ENCODE results near the gene UBB. TPM values are rescaled to one million over a fixed set of nuclear protein-coding genes. Genes with fewer than 3 reads are reported as not detected.

The UBB gene
- total and polyA plus RNA-seq, 4 donors, result 1,190 to 3,673 (median 1,472) TPM

DNA sequence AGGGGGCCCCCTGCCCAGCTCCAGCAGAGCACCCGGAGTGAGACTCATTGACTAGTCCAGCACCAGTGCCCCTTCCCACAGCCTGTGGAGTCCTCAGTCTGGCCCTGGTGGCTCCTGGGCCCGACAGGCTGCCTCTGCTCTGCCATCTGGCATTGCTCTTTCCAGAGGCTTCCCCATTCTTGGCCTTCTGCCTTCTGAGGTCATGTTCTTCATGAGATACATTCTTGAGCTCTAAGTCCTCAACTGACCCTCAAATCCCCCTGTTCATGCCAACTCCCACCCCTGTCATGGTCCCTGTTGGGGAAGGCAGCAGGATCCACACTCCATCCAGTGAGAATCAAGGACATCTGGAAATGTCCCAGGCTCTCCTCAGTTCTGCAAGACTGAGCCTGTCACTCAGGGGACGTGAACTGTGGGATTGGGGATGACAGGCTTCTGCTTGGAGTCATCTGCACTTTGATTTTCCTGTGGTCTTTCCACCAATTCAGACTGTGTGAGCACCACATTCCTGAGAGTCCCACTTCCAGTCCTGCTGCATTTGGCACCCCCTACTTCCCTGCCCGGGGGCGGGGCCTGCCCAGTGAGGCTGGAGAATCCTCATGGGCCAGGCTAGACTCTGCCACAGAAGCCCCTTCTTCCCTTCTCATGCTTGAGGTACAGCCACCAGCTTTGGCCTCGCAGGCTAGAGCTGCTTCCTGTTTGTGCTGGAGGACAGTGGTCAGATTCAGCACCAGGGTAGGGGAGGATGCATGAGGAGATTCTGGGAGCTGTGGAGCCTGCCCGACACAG is 37.2 kb downstream of the UBB start:
- no peak overlapping the region for H3K4me3 ChIP-seq (ENCODE audit: low read depth in 1 of 3, low read length in 3 of 3)
- no peak for DNase-seq (ENCODE audit: low spot score)
- WGBS, result 83% methylated on average over 7 of the region's 7 CpGs
- no peaks in the 10 kb centered on the region for H3K27me3 ChIP-seq (ENCODE audit: control insufficient read depth in 4 of 4, insufficient read depth in 4 of 4, low read length in 3 of 4)
- no peaks in the 10 kb centered on the region for H3K9me3 ChIP-seq (ENCODE audit: control insufficient read depth in 4 of 4, low read length in 3 of 4)
- no peaks in the 10 kb centered on the region for H3K4me1 ChIP-seq (ENCODE audit: control insufficient read depth in 4 of 4, insufficient read depth in 4 of 4, low read length in 3 of 4)
- H3K36me3 ChIP-seq (ENCODE audit: control insufficient read depth in 4 of 4, insufficient read depth in 3 of 4, low read depth in 1 of 4, low read length in 3 of 4), result peaks cover 0 to under 1% (median 0%) of the 10 kb centered on the region in 4 donors
- TF ChIP-seq, protein P1, sequence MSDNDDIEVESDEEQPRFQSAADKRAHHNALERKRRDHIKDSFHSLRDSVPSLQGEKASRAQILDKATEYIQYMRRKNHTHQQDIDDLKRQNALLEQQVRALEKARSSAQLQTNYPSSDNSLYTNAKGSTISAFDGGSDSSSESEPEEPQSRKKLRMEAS (IDR thresholded peaks at IDR 0.05), result no peak
- TF ChIP-seq FOXA1 (IDR thresholded peaks at IDR 0.05) (no peak), FOXA2 (IDR thresholded peaks at IDR 0.05) (no peak), HNF4G (IDR thresholded peaks at IDR 0.05) (no peak), JUND (IDR thresholded peaks at IDR 0.05) (no peak), YY1 (IDR thresholded peaks at IDR 0.05) (no peak), RXRA (IDR thresholded peaks at IDR 0.05) (no peak), EGR1 (IDR thresholded peaks at IDR 0.05; ENCODE audit: low read depth in 2 of 2) (no peak)
- TF ChIP-seq, protein P2, sequence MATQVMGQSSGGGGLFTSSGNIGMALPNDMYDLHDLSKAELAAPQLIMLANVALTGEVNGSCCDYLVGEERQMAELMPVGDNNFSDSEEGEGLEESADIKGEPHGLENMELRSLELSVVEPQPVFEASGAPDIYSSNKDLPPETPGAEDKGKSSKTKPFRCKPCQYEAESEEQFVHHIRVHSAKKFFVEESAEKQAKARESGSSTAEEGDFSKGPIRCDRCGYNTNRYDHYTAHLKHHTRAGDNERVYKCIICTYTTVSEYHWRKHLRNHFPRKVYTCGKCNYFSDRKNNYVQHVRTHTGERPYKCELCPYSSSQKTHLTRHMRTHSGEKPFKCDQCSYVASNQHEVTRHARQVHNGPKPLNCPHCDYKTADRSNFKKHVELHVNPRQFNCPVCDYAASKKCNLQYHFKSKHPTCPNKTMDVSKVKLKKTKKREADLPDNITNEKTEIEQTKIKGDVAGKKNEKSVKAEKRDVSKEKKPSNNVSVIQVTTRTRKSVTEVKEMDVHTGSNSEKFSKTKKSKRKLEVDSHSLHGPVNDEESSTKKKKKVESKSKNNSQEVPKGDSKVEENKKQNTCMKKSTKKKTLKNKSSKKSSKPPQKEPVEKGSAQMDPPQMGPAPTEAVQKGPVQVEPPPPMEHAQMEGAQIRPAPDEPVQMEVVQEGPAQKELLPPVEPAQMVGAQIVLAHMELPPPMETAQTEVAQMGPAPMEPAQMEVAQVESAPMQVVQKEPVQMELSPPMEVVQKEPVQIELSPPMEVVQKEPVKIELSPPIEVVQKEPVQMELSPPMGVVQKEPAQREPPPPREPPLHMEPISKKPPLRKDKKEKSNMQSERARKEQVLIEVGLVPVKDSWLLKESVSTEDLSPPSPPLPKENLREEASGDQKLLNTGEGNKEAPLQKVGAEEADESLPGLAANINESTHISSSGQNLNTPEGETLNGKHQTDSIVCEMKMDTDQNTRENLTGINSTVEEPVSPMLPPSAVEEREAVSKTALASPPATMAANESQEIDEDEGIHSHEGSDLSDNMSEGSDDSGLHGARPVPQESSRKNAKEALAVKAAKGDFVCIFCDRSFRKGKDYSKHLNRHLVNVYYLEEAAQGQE (IDR thresholded peaks at IDR 0.05), result no peak
- TF ChIP-seq, protein P3, sequence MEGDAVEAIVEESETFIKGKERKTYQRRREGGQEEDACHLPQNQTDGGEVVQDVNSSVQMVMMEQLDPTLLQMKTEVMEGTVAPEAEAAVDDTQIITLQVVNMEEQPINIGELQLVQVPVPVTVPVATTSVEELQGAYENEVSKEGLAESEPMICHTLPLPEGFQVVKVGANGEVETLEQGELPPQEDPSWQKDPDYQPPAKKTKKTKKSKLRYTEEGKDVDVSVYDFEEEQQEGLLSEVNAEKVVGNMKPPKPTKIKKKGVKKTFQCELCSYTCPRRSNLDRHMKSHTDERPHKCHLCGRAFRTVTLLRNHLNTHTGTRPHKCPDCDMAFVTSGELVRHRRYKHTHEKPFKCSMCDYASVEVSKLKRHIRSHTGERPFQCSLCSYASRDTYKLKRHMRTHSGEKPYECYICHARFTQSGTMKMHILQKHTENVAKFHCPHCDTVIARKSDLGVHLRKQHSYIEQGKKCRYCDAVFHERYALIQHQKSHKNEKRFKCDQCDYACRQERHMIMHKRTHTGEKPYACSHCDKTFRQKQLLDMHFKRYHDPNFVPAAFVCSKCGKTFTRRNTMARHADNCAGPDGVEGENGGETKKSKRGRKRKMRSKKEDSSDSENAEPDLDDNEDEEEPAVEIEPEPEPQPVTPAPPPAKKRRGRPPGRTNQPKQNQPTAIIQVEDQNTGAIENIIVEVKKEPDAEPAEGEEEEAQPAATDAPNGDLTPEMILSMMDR (IDR thresholded peaks at IDR 0.05; ENCODE audit: low read depth, low read length, missing input control), result no peak
- TF ChIP-seq, protein P4, sequence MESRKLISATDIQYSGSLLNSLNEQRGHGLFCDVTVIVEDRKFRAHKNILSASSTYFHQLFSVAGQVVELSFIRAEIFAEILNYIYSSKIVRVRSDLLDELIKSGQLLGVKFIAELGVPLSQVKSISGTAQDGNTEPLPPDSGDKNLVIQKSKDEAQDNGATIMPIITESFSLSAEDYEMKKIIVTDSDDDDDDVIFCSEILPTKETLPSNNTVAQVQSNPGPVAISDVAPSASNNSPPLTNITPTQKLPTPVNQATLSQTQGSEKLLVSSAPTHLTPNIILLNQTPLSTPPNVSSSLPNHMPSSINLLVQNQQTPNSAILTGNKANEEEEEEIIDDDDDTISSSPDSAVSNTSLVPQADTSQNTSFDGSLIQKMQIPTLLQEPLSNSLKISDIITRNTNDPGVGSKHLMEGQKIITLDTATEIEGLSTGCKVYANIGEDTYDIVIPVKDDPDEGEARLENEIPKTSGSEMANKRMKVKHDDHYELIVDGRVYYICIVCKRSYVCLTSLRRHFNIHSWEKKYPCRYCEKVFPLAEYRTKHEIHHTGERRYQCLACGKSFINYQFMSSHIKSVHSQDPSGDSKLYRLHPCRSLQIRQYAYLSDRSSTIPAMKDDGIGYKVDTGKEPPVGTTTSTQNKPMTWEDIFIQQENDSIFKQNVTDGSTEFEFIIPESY (IDR thresholded peaks at IDR 0.05), result no peak
- TF ChIP-seq, protein P5, sequence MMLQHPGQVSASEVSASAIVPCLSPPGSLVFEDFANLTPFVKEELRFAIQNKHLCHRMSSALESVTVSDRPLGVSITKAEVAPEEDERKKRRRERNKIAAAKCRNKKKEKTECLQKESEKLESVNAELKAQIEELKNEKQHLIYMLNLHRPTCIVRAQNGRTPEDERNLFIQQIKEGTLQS (IDR thresholded peaks at IDR 0.05), result no peak
- no peak overlapping the region for H3K27ac ChIP-seq (ENCODE audit: low read depth in 1 of 2, low read length in 2 of 2)
- H3K9ac ChIP-seq (ENCODE audit: low read depth in 1 of 2, low read length in 2 of 2), result no peak overlapping the region

DNA sequence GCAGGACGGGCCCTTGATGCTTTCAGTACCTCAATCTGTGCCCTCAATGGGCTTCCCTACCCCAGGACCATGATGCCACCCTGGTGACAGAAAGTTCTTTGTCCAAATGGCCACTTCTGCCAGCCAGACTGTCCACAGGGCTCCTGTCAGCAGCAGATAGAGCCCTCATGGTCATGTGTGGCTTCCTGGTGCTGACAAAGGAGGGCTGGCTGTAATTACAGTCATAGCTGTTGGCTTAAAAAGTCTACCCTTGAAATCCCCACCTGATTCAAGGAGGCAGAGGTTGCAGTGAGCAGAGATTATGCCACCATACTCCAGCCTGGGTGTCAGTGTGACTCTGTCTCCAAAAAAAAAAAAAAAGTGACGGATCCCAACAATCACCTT is 37.8 kb downstream of the UBB start:
- Histone ChIP-seq H3K36me3 (ENCODE audit: control insufficient read depth in 4 of 4, insufficient read depth in 3 of 4, low read depth in 1 of 4, low read length in 3 of 4) (peaks cover 0 to 3% (median 0%) of the 10 kb centered on the region in 4 donors), H3K4me3 (ENCODE audit: low read depth in 1 of 3, low read length in 3 of 3) (no peak overlapping the region), H3K9ac (ENCODE audit: low read depth in 1 of 2, low read length in 2 of 2) (no peak overlapping the region), H3K27me3 (ENCODE audit: control insufficient read depth in 4 of 4, insufficient read depth in 4 of 4, low read length in 3 of 4) (no peaks in the 10 kb centered on the region), H3K27ac (ENCODE audit: low read depth in 1 of 2, low read length in 2 of 2) (no peak overlapping the region), H3K4me1 (ENCODE audit: control insufficient read depth in 4 of 4, insufficient read depth in 4 of 4, low read length in 3 of 4) (no peaks in the 10 kb centered on the region), H3K9me3 (ENCODE audit: control insufficient read depth in 4 of 4, low read length in 3 of 4) (no peaks in the 10 kb centered on the region)
- no peak for DNase-seq (ENCODE audit: low spot score)
- 48% methylated on average over 2 of the region's 2 CpGs for WGBS
- TF ChIP-seq RAD21 (IDR thresholded peaks at IDR 0.05), result no peak
- no peak for TF ChIP-seq EGR1 (IDR thresholded peaks at IDR 0.05; ENCODE audit: low read depth in 2 of 2)
- no peak for TF ChIP-seq NR2F2 (IDR thresholded peaks at IDR 0.05)
- TF ChIP-seq YY1 (IDR thresholded peaks at IDR 0.05), result no peak
- TF ChIP-seq, protein P1 (IDR thresholded peaks at IDR 0.05), result no peak
- TF ChIP-seq FOXA1 (IDR thresholded peaks at IDR 0.05), result no peak
